SU-DHL-6 (cell line): Measurements from ENCODE around the gene ANKS6.

Experiments
- CTCF ChIP-seq: fragments of 200-600 bp; sonication (generic); IDR thresholded peaks from one replicate; pipeline ENCODE4 v1.5.1; 2017; ENCODE audit warnings: antibody characterized with exemption, mild to moderate bottlenecking, low read length, moderate library complexity; ENCODE audit not compliant: insufficient read depth, poor library complexity, severe bottlenecking
- EZH2phosphoT487 ChIP-seq: fragments of 200-600 bp; sonication (generic), shearing (Covaris generic); conservative IDR thresholded peaks from 2 replicates; pipeline ENCODE4 v1.6.1; 2018; ENCODE audit warnings: mild to moderate bottlenecking, antibody characterized with exemption, low read length, moderate library complexity, mixed read lengths

- no peak for TF ChIP-seq CTCF
- no peak for TF ChIP-seq EZH2phosphoT487
Observed at GRCh38 chr9:98778251-98778650, 18.1 kb downstream of the ANKS6 start.
